HG03066 (cell line): ENCODE data around the gene RBM44.

Experiments
- ATAC-seq: cut with Tn5 transposase; IDR thresholded peaks from one replicate; pipeline ENCODE4 v1.9.1; 2021; ENCODE audit warnings: low read depth; ENCODE audit not compliant: unreplicated experiment

Gene RBM44

GRCh38 chr2:237870126-237870525, 71.5 kb downstream of the RBM44 start:
- ATAC-seq: no peak

GRCh38 chr2:237870754-237871651, 72.4 kb downstream of the RBM44 start:
- ATAC-seq: no peak

GRCh38 chr2:237872178-237872887, 73.8 kb downstream of the RBM44 start:
- ATAC-seq: no peak

- ATAC-seq: no peak
These were observed 74.8 kb downstream of the RBM44 start for GRCh38 chr2:237873421-237873831.

- ATAC-seq: no peak
These were observed 75.4 kb downstream of the RBM44 start for GRCh38 chr2:237873897-237874551.

- ATAC-seq: no peak
These were observed 76.1 kb downstream of the RBM44 start for GRCh38 chr2:237874585-237875161.

- no peak for ATAC-seq
These were observed 76.9 kb downstream of the RBM44 start for GRCh38 chr2:237875256-237876060.

GRCh38 chr2:237876061-237876526, 77.5 kb downstream of the RBM44 start:
- no peak for ATAC-seq

GRCh38 chr2:237876532-237876931, 78.0 kb downstream of the RBM44 start:
- no peak for ATAC-seq

- no peak for ATAC-seq
These were observed 78.4 kb downstream of the RBM44 start for GRCh38 chr2:237876951-237877491.

- ATAC-seq: no peak
These were observed 79.2 kb downstream of the RBM44 start for GRCh38 chr2:237877576-237878307.

- ATAC-seq: no peak
These were observed 79.9 kb downstream of the RBM44 start for GRCh38 chr2:237878321-237879057.

- no peak for ATAC-seq
These were observed 80.5 kb downstream of the RBM44 start for GRCh38 chr2:237879058-237879430.

GRCh38 chr2:237879991-237880560, 81.5 kb downstream of the RBM44 start:
- ATAC-seq: no peak

GRCh38 chr2:237882510-237883481, 84.2 kb downstream of the RBM44 start:
- no peak for ATAC-seq

GRCh38 chr2:237883951-237884446, 85.4 kb downstream of the RBM44 start:
- no peak for ATAC-seq

GRCh38 chr2:237884681-237885080, 86.1 kb downstream of the RBM44 start:
- no peak for ATAC-seq
